MM.1S (cell line): ENCODE data around the gene CUBN.

ENCODE experiments used
- EZH2phosphoT487 ChIP-seq: fragments of 300-600 bp; sonication (generic); IDR thresholded peaks from 2 replicates; pipeline ENCODE4 v1.6.1; 2018; ENCODE audit warnings: antibody characterized with exemption, low read length
- TF ChIP-seq, protein P1 (sequence below): fragments of 300-600 bp; sonication (generic); IDR thresholded peaks from 2 replicates; pipeline ENCODE4 v1.5.1; 2016; ENCODE audit warnings: antibody characterized with exemption, low read length, mixed read lengths

DNA sequence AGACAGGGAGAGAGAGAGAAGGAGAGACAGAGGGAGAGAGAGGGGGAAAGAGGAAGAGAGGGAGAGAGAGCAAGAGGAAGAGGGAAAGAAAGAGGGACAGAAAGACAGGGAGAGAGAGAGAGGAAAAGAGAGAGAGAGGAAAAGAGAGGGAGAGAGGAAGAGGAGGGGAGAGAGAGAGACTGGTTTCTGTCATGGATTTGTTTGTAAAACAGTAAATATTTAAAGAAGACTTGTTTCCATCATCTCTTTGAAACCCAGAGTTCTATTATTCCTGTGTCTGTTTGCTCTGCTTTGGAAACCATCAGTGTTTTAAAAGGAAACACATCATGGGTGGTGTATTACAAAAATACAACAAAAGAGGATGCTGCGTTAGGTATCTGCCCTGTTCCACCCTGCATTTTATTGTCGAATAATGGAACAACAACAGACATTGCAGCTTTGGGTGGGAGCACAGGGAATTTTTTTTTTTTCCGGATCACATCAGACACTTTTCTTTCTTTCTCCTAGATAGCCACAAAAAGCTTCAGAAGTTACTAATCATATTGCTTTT, 161.7 kb downstream of the CUBN start:
- TF ChIP-seq, protein P1, sequence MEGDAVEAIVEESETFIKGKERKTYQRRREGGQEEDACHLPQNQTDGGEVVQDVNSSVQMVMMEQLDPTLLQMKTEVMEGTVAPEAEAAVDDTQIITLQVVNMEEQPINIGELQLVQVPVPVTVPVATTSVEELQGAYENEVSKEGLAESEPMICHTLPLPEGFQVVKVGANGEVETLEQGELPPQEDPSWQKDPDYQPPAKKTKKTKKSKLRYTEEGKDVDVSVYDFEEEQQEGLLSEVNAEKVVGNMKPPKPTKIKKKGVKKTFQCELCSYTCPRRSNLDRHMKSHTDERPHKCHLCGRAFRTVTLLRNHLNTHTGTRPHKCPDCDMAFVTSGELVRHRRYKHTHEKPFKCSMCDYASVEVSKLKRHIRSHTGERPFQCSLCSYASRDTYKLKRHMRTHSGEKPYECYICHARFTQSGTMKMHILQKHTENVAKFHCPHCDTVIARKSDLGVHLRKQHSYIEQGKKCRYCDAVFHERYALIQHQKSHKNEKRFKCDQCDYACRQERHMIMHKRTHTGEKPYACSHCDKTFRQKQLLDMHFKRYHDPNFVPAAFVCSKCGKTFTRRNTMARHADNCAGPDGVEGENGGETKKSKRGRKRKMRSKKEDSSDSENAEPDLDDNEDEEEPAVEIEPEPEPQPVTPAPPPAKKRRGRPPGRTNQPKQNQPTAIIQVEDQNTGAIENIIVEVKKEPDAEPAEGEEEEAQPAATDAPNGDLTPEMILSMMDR, result no peak
- no peak for TF ChIP-seq EZH2phosphoT487
